Measurements from ENCODE around the gene OSBPL2.

OSBPL2 gene

GRCh38 chr20:62236766-62237513, 1.4 kb upstream of the OSBPL2 start:
- no peak for DNase-seq

GRCh38 chr20:62237514-62237800, 864 bp upstream of the OSBPL2 start:
- no peak for DNase-seq

- DNase-seq = peak; percentile 18
Observed at GRCh38 chr20:62238569-62239277, 402 bp downstream of the OSBPL2 start.

GRCh38 chr20:62239278-62239879, 1.1 kb downstream of the OSBPL2 start:
- DNase-seq = no peak

- no peak for DNase-seq
Observed at GRCh38 chr20:62240020-62240685, 1.8 kb downstream of the OSBPL2 start.

GRCh38 chr20:62241506-62241905, 3.2 kb downstream of the OSBPL2 start:
- no peak for DNase-seq

GRCh38 chr20:62242176-62242575, 3.9 kb downstream of the OSBPL2 start:
- DNase-seq = no peak

GRCh38 chr20:62243106-62243505, 4.8 kb downstream of the OSBPL2 start:
- no peak for DNase-seq

GRCh38 chr20:62243906-62244515, 5.7 kb downstream of the OSBPL2 start:
- no peak for DNase-seq

GRCh38 chr20:62244644-62245108, 6.4 kb downstream of the OSBPL2 start:
- DNase-seq = no peak

GRCh38 chr20:62245911-62246280, 7.6 kb downstream of the OSBPL2 start:
- DNase-seq = no peak

GRCh38 chr20:62246431-62246830, 8.1 kb downstream of the OSBPL2 start:
- no peak for DNase-seq

- no peak for DNase-seq
Observed at GRCh38 chr20:62246872-62247652, 8.7 kb downstream of the OSBPL2 start.

- DNase-seq = no peak
Observed at GRCh38 chr20:62248890-62249560, 10.7 kb downstream of the OSBPL2 start.

- no peak for DNase-seq
Observed at GRCh38 chr20:62252342-62252966, 14.1 kb downstream of the OSBPL2 start.

GRCh38 chr20:62253398-62253797, 15.1 kb downstream of the OSBPL2 start:
- DNase-seq = no peak

GRCh38 chr20:62254021-62254724, 15.9 kb downstream of the OSBPL2 start:
- no peak for DNase-seq

- no peak for DNase-seq
Observed at GRCh38 chr20:62255976-62256375, 17.7 kb downstream of the OSBPL2 start.

- no peak for DNase-seq
Observed at GRCh38 chr20:62258499-62259293, 20.4 kb downstream of the OSBPL2 start.

- DNase-seq = no peak
Observed at GRCh38 chr20:62259294-62259565, 20.9 kb downstream of the OSBPL2 start.

Measured in CD4-positive, alpha-beta T cell treated with Interleukin-6 for 4 hours (primary cell).